CD4-positive, alpha-beta T cell treated with Interleukin-4 for 1 hour (primary cell): ENCODE data around the gene CAMK1G.

Source experiments
- DNase-seq, 2 donors: peaks; one replicate each; pipeline ENCODE4 v3.0.0-alpha.2; 2020 to 2022

Gene CAMK1G

DNA sequence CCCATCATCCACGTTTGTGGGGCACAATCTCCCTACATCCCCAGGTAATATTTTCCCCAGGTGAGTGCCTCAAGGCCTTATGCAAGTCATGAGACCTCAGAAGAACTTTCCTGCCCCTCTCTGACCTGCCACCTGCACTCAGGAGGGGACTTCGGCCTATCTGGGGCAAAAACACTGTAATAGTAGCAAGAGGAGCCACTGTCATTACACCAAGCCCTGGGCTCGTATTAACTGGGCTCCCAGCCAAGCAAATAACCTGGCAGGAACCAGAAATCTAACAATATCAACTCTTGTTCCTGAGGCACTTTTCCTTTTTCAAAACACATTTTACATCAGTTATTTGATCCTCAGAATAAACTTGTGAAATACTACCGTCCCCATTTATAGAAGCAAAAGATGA lies 37.8 kb downstream of the CAMK1G start:
- no peak for DNase-seq

DNA sequence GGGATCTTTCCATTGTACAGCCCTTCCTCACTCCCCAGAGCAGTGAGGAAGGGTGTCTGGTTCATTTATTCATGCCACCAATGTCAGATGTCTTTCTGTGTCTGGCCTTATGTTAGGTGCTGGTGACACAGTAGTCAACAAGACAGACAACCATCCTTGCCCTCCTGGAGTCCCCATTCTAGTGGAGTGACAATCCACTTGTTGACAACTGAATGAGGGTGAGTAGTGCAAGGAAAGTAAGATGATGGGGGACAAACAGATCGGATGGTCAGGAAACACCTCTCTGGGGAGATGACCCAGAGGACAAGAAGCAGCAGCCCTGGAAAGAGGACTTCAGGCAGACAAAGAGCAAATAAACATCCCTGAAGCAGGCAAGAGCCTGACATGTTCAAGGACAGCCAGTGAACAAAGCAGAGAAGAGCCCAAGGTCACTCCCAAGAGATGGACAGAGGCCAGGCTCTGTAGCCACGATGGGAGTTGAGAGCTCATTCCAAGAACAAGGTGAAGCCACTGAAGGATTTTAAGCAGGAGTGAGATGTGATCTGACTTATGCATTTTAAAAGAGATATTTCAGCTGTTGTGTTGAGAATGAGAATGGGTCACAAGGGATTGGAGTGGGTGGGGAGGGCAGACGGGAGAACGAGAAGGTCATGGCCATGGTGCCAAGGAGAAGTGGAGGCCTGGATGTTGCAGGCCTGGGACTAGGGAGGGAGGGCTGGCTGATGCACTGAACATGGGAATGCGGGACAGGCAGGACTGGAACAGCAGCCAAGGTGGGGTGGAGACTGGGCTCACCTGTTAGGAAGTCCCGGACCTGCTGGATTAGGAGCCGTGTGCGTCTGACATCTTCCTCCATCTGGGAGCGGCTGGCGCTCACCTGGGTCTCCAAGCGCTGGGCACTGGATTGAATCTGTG lies 38.5 kb downstream of the CAMK1G start:
- DNase-seq = no peak

DNA sequence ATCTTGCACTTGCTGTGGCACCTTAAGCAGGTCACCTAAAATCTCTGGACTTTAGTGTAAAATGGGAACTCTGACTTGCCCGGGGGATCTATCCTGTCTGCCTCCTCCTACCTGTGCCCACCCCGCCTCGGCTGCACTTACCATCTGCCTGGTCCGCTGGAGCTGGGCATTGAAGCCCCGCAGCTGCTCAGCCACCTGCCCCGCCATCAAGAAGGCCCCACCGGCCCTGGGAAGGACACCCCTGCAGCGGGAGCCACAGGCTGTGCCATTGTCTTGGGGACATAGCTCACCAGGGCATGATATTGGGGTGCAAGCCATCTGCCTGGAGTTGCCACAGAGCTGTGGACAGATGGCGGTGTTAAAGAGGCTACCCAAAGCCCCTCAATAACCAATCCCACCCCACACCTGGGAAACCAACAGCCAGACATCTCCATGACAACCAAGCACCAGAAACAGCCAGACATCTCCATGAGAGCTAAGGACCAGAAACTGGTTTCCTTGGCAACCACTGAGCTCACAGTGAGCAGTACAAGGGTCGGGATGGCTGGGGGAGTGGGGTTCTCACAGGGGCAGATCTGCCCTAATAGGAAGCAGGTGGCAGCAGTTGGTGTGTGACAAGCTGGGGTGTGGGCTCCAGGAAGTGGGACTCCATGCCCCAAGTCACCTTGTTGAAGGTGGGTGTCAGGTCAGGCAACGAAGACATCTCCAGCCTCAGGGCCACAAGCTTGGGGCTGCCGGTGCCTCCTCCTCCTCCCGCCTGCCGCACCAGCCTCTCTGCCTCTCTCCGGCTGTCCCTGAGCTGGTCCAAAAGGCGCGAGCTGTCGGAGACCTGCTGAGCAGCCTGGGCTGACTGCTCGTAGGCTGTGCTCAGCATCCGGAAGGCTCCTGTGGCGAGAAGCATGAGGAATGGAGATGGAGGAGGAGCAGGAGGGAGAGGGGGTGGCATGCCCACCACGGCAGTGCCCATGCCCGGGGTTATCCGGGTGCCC lies 39.6 kb downstream of the CAMK1G start:
- DNase-seq = no peak

DNA sequence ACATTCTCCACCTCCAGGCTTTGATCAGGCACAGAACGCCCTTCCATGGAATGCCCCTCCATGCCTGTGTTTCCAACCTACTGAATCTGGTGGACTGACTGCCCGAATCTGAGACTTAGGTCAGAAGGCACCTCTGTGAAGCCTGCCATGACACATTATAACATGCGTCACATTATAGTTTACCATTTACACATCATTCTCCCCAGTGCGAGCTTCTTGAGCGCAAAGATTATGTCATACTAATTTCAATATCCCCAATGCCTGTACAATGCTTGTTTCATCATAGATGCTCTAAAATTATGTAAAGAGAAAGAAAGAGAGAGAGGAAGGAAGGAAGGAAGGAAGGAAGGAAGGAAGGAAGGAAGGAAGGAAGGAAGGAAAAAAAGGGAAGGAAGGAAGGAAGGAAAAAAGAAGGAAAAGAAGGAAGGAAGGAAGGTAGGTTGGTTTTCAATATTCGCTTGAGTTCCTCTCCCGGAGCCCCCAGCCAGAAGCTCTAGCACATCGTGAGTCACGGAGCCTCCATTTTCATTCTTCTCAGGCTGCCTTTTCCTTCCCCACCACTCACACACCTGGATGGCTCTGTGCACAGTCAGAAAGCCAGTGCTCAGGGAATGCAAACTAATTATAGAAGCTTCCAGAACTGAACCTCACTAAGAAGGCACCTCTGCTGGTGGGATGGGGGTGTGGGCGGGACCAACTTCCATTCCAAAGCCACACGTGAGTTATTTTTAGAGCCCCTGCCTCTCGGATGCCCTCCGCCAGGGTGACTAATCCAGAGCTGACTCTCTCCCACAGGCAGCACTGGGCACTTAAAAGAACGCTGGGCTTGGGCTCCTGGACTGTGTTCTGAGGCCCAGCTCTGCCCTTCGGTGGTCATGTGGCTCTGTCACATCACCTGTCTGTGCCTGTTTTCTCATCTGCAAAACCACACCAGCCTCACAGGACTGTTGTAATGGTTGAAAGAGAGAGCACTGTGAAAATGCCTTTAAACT lies 41.3 kb downstream of the CAMK1G start:
- DNase-seq = no peak

DNA sequence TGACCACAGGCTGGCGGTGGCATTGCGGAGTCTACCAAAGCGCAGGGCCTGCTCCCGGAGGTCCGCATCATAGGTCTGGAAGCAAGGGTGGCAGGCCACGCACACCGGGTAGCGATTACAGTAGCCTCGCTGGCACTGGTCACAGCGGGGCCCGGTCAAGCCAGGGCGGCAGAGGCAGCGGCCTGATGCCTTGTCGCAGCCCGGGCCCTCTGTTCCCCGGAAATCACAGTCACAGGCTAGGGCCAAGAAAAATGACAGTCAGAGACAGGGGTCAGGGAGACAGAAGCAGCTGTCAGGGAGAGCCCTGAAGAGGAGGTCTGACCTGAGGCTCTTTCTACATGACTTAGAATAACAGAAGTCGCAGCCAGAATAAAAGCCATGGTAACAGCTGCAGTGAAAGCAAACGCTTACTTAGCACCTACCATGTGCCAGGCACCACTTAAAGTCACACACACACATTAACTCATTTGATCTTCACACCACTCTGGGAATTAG lies 42.3 kb downstream of the CAMK1G start:
- DNase-seq = no peak

DNA sequence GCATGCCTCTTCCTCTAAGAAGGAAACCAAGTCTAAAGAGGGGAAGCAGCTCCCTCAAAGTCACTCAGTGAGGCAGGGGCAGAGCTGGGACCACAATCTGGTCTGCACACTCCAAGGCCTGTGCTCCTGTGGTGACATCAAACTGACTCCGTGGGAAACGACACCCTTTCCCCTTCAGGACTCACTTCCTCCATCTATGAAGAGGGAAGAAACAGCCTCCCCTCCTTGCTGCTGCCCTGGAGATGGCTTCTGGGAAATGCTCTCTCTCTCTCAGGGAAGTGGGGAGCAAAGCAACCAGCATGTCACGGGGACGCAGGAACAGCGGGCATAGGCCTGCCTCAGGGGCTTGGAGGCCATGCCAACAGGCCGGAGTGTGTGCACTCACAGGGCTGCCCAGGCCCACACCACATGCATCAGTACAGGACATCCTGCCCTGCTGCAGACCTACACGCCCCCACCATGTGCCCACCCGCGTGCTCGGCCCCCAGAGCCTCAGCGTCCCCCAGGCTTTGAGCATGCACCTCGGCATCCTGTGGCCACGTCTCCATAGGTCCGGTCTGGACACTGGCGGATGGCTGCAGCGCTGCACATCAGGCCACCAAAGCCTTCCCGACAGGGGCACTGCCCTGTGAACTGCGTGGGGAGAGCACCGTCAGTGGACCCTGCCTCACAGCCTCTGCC lies 43.0 kb downstream of the CAMK1G start:
- DNase-seq = no peak

DNA sequence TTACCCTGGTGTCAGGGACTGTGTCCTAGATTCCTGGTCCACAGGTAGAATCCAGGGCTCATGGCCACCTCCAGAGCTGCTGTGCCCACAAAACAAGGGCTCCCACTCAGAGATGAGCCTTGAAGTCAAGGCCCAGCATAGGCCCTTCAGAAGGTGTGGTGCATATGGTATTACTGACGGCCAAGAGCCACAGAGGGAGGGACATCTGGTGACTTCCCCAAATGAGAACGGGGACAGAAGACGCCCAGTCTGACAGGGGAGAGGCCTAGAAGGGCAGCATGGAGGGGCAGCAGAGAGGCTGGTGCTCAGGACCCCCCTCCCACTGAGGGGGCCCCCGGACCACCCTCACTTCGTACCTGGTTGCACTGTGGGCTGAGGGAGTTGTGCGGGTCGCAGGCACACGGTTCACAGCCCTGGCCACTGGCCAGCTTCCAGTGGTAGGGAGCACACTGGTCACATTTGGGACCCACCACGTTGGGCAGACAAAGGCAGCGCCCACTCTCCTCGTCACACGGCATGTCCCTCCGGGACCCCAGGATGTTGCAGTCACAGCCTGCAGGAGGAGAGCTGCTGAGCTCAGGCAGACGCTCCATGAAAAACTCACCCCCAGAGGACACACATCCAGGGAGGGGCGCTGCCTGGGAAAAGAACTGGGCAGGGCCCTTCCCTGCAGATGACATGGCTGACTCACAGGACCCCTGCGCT lies 43.7 kb downstream of the CAMK1G start:
- DNase-seq = peak in 1 of 2 donors; percentile 26

DNA sequence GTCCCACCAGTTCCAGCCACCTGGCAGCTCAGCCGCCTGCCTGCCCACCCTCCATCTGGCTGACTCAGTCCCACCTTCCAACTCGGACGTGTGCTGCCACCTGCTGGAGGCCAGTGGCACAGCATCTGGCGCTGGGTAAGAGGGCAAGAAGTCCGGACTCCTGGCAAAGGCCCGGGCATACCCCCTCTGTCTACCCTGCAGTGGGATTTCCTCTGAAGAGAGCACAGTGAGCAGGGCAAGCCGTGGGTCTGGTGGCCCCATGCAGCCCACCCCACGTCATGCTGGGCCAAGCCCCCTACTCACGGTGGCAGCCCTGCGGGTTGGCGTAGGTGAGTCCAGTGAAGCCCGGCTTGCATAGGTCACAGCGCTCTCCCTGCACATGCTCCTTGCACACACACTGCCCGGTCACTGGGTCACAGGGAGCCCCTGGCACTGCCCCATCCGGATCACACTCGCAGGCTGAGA lies 44.2 kb downstream of the CAMK1G start:
- peak; percentile 68 to 71 for DNase-seq

DNA sequence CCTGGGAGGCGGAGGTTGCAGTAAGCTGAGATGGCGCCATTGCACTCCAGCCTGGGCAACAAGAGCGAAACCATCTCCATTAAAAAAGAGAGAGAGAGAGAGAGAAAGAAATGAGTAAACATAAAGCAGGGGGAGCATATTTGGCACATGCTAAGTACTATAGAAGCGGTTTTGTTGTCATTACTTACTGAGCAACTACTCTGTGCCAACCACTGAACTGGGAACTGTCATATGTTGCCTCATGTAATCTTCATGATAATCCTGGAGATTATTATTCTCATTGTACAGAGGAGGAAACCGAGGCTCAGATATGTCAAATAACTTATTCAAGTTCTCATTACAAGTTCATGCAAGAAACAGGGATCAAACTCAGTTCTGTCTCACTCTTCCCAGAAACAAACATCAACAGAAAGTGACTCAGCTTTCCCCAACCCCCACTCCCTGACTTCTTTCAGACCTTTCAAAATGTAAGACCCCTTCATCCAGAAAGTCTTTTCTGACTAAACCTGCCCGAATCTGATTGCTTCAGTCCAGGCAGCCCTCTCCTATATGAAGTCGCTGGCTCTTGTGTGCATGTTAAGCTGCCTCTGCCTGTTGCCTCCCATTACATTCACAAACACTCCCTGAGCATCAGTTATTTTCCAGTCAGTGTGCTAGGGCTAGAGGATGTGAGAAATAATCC lies 45.2 kb downstream of the CAMK1G start:
- no peak for DNase-seq

DNA sequence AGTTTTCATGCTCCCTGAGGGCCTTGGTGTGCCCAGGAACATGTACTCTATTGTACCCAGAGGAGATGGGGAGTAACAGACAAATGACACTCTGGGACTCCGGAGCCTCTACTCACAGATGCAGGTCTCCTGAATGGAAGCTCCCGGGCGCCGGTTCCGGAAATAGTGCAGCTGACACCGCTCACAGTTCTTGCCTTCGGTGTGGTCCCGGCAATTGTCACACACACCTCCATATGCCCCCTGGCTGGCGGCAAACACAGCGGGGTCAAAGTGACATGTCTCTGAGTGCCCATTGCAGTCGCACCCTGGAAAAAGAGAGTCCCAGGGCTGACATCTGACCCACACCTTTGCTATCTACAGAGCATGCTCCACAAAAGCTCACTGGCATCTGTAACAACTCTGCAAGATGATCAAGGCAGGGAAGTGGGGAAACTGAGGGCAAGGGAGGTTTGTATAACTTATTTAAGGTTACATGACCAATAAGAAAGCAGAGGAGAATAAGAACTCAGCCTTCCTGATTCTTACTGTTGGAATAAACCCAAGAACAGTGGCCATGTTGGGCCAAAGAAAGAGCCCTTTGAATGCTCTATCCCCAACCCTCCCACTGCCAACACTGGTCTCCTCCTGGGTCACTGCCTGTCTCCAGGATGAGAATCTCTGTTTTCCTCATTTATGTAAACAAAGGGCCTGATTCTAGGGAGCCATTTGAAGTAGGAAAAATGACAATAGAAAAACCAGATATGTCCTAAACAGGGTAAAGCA lies 46.3 kb downstream of the CAMK1G start:
- DNase-seq = no peak

DNA sequence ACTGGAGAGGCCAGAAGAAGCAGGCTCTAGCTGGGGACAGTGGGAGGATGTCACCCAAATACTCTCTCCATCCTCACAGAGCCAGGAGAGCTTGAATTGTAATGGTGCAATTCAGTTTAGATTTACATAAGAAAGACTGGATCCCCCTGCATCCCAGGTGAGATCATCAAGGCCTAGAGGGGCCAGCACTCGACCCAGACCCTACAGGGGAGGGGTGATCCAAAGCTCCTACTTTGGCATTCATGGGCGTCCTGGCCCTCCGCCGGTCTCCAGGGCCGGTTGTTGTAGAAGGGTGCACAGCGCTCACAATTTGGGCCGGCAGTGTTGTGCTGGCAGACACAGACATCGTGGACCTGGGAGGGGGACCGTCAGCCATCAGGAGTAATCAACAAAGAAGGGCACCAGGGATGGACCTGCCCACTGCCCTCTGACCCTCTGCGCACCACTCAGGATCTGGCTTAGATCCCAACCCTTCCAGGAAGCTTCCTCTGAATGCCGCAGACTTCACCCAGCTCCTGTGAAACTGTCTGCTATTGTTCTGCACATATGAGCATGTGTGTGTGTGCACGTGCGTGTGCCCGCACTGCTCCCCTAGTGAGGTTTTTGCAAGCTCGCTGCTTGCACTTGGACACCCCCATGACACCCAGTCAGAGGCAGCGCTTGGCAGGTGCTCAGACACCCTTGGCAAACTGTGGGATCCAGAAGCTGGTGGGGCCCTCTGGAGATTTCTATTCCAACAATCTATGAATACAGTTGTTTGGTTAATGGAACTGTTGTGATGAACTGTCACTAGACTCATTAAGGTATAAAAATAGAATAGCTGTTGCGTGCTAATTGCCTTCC lies 47.1 kb downstream of the CAMK1G start:
- DNase-seq = no peak

DNA sequence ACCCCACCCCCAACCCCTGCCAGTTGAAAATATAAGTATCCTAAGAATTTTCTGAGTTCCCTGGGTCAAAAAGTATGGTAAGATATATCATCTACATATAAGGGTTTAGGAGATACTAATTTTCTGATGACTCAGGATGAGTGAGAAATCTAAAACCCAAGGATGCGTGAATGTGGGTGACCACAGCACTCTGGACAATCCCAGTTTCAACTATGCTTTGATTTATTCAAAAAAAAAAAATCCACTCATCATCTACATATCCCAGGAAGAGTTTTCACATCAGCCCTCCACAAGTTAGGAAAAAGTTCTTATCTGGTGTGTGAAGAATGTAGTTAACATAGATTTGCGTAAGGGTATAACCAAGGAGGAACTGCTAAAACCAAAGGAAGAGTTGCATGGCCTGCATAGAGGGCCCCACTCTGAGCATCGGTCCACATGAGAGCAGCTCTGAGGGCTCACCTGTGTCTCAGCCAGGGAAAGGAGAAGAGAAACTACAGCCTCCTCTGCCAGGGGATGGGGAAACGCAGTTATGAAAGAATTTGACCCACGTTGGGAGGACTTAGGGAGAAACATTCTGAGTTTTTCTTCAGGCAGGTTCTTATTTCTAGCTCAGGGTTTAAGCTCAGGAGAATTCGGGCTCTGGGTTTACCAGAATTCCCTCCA lies 50.0 kb downstream of the CAMK1G start:
- DNase-seq = no peak

DNA sequence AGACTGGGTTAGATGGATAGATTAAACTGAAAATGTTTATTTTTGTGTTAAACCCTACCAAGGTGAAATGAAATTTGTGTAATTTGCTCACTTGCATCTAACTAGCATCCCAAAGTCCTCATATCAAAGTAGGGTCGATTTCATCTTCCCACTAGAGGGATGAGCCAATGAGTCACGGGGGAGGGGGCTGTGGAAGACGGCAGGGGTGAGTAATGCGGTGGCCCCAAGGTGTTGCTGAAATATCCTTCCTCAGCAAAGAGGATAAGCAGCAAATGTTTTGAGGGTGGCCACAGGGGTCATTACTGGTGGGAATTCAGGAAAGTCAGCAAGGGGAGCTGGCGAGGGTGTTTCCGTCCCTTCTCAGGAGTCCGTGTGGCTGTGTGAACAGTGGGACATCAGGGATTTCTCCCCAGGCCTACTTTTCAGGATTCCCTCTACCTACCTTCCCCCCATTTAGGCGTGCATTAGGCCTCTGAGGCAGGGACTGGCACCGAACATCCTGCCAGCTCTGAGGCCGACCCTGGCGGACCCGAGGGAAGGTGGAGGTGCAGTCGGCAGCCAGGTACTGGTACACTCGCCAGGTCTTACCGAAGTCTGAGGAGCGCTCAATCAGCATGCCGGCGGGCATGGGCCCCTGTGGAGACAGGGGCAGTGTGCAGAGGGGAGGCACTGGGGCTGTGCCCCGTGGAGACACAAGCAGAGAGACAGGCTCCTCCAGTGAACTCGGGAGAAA lies 50.7 kb downstream of the CAMK1G start:
- DNase-seq = no peak

DNA sequence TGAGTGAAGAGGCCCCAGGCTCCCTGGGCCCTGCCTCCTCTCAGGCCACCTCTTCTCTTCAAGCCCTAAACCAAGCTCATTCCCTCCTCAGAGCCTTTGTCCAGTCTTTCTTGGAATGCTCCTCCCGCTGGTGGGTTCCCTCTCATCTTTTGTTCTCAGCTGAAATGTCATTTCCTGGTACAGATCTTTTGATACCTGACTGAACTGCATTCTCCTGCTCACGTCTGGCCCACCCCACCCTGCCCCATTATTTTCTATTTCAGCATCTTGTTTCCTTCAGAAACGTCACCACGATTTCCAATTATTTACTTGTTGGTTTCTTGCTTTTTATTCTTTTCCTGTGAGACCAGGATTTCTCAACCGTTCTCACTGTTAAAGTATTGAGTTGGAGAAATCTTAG lies 52.3 kb downstream of the CAMK1G start:
- no peak for DNase-seq

DNA sequence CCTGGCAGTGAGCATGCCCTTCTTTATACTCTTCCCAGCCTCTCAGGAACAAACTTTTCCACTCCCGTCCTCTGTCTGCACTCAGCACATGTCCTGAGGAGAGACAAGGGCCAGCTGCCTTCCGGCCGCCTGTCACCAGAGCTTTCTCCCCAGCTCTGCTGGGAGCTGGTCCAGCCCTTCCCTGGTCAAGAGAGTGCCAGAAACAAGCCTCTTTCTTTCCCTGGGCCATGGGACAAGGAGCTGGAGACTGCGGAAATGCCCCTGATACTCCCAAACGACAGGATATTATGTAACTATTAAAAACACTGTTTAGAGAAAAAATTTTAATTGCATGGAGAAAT lies 58.3 kb downstream of the CAMK1G start:
- no peak for DNase-seq

- no peak for DNase-seq
Measured at GRCh38 chr1:209642816-209643215, 59.3 kb downstream of the CAMK1G start.
